ENCODE measurements around the gene PTPRS.
A peak's percentile ranks its signal among the peaks of the same experiment; 100 is the strongest.

Gene PTPRS

GRCh38 chr19:5339950-5340636, 519 bp downstream of the PTPRS start:
- TF ChIP-seq CTCF (IDR thresholded peaks at IDR 0.05), result peak; percentile 48

GRCh38 chr19:5339198-5339949, 1.2 kb downstream of the PTPRS start:
- no peak for TF ChIP-seq CTCF (IDR thresholded peaks at IDR 0.05)

- TF ChIP-seq CTCF (IDR thresholded peaks at IDR 0.05), result no peak
Measured at GRCh38 chr19:5338656-5339197, 1.9 kb downstream of the PTPRS start.

- TF ChIP-seq CTCF (IDR thresholded peaks at IDR 0.05), result no peak
Measured at GRCh38 chr19:5337708-5338655, 2.6 kb downstream of the PTPRS start.

- TF ChIP-seq CTCF (IDR thresholded peaks at IDR 0.05), result no peak
Measured at GRCh38 chr19:5337126-5337525, 3.5 kb downstream of the PTPRS start.

- no peak for TF ChIP-seq CTCF (IDR thresholded peaks at IDR 0.05)
Measured at GRCh38 chr19:5336195-5336965, 4.2 kb downstream of the PTPRS start.
